HUDEP-2 (cell line): ENCODE measurements around the gene AGAP1.

ENCODE experiments used
- DNase-seq, 76 experiments: peaks; one replicate each; lab custom pipeline; 2025; ENCODE audit not compliant: unreplicated experiment in 76 of 76; lab: John Stamatoyannopoulos, UW

AGAP1 gene

GRCh38 chr2:236179236-236180075, 685.6 kb downstream of the AGAP1 start:
- no peak for DNase-seq

GRCh38 chr2:236180076-236180816, 686.4 kb downstream of the AGAP1 start:
- DNase-seq, result peak in 5 of 76 experiments; percentile 8 to 33 (median 24)

GRCh38 chr2:236180831-236181453, 687.1 kb downstream of the AGAP1 start:
- DNase-seq, result peak in 40 of 76 experiments; percentile 6 to 58 (median 27)
